Measurements from ENCODE around the gene NEDD4L. TPM values are rescaled to one million over a fixed set of nuclear protein-coding genes. Genes with fewer than 3 reads are reported as not detected.

Gene NEDD4L
- polyA plus RNA-seq, 2 donors, result 10.8 to 14.1 TPM

- H3K27me3 ChIP-seq (ENCODE audit: control insufficient read depth in 1 of 2, insufficient read depth in 2 of 2, low read length in 2 of 2), result no peaks in the 10 kb centered on the region
- H3K9me3 ChIP-seq (ENCODE audit: control insufficient read depth in 2 of 2, insufficient read depth in 1 of 2, low read depth in 1 of 2, low read length in 1 of 2), result no peaks in the 10 kb centered on the region
- H3K4me3 ChIP-seq (ENCODE audit: low read depth in 1 of 2, low read length in 2 of 2), result no peak overlapping the region
- no peak overlapping the region for H3K27ac ChIP-seq (ENCODE audit: low read depth in 2 of 2, low read length in 1 of 2)
- 77 to 82% methylated on average over 5 of the region's 5 CpGs for WGBS, 2 donors
- peaks cover 0 to 2% of the 10 kb centered on the region in 2 donors for H3K4me1 ChIP-seq (ENCODE audit: control insufficient read depth in 2 of 2, insufficient read depth in 2 of 2, low read length in 1 of 2)
- no peaks in the 10 kb centered on the region for H3K36me3 ChIP-seq (ENCODE audit: control insufficient read depth in 2 of 2, insufficient read depth in 2 of 2, low read length in 1 of 2)
Measured at GRCh38 chr18:58201268-58201667, 157.2 kb downstream of the NEDD4L start.

DNA sequence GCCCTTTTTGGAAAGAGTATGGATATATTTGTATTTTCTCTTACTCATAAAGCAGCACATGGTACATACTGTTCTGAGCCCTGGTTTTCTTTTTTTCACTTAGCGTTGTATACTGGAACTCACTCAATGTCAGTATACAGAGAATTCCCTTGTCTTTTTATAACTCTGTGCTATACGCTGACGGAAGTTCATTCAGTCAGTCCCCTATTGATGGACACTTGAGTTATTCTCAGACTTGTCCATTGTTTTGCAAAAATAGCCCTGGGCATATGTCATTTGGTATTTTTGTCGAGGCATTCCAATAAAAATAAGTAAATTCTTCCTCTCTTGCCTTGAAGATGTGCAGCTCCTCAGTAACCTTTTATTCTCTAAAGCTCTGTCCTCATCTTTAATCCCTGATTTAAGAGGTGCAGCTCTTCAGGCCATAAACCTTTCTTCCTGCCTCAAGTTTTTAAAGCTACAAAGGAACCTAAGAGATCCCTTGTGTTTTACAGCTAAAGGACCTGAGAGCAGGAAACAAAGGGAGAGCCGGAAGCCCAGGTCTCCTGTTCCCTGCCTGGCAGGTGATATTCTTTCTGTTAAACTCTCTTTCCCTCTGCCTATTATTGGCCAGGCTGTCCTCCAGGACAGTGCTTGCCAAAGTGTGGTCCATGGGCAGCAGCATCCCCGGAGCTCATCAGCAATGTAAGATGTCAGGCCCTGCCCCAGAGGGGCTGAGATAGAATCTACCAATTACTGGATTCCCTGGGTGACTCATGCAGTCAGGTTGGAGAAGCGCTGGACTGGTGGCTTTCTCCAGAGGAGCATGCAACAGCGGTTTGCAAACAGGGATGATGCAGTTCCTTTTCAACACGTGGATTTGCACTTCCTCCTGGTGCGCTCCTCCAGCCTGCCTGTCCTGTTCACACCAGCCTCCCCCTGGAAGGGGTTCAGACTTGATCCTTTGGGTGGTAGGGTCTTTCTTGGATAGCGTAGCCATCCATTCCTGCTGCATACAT lies 158.0 kb downstream of the NEDD4L start:
- WGBS, 2 donors, result 73 to 79% methylated on average over 11 of the region's 11 CpGs

GRCh38 chr18:58204776-58205442 lies 160.9 kb downstream of the NEDD4L start:
- Histone ChIP-seq H3K4me1 (ENCODE audit: control insufficient read depth in 2 of 2, insufficient read depth in 2 of 2, low read length in 1 of 2) (no peaks in the 10 kb centered on the region), H3K9me3 (ENCODE audit: control insufficient read depth in 2 of 2, insufficient read depth in 1 of 2, low read depth in 1 of 2, low read length in 1 of 2) (no peaks in the 10 kb centered on the region), H3K36me3 (ENCODE audit: control insufficient read depth in 2 of 2, insufficient read depth in 2 of 2, low read length in 1 of 2) (no peaks in the 10 kb centered on the region), H3K27ac (ENCODE audit: low read depth in 2 of 2, low read length in 1 of 2) (no peak overlapping the region), H3K27me3 (ENCODE audit: control insufficient read depth in 1 of 2, insufficient read depth in 2 of 2, low read length in 2 of 2) (no peaks in the 10 kb centered on the region), H3K4me3 (ENCODE audit: low read depth in 1 of 2, low read length in 2 of 2) (no peak overlapping the region)
- WGBS, 2 donors, result 64 to 73% methylated on average over 3 of the region's 3 CpGs

More for the DNA sequence above, 158.0 kb downstream of the NEDD4L start:
- Histone ChIP-seq H3K36me3 (ENCODE audit: control insufficient read depth in 2 of 2, insufficient read depth in 2 of 2, low read length in 1 of 2) (no peaks in the 10 kb centered on the region), H3K27me3 (ENCODE audit: control insufficient read depth in 1 of 2, insufficient read depth in 2 of 2, low read length in 2 of 2) (no peaks in the 10 kb centered on the region), H3K27ac (ENCODE audit: low read depth in 2 of 2, low read length in 1 of 2) (no peak overlapping the region), H3K4me3 (ENCODE audit: low read depth in 1 of 2, low read length in 2 of 2) (no peak overlapping the region), H3K4me1 (ENCODE audit: control insufficient read depth in 2 of 2, insufficient read depth in 2 of 2, low read length in 1 of 2) (peaks cover 0 to 2% of the 10 kb centered on the region in 2 donors), H3K9me3 (ENCODE audit: control insufficient read depth in 2 of 2, insufficient read depth in 1 of 2, low read depth in 1 of 2, low read length in 1 of 2) (no peaks in the 10 kb centered on the region)

DNA sequence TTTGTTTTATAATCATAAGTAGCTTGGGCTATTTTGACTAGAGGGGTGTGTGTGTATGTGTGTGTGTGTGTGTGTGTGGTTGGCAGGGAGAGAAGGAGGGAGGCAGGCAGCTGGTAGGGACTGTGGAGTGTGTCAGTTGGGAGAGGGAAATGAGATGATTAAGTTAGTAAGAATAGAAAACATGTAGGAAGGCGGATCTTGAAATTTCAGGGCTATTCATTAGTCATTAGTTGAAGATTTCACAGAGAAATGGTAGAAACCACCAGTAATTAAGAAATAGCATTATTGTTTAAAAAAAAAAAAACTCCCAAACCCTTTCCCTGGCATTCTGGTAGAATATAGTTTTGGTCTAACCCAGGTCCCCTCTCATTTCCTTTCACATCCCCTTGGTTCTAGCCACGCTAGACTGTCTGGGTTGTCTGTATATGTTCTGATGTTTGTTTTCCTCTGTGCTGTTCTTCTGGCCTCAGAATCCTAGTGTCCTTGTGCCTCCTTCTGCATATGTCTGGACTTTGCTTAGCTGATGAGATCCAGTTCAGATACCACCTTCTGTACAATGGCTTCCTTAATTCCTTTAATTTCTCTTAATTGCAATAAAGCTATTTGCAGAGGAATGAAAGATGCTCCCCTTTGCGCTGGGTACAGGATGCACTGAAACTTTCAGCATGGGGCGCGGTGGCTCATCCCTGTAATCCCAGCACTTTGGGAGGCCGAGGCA lies 161.6 kb downstream of the NEDD4L start:
- Histone ChIP-seq H3K9me3 (ENCODE audit: control insufficient read depth in 2 of 2, insufficient read depth in 1 of 2, low read depth in 1 of 2, low read length in 1 of 2) (no peaks in the 10 kb centered on the region), H3K4me3 (ENCODE audit: low read depth in 1 of 2, low read length in 2 of 2) (no peak overlapping the region), H3K27me3 (ENCODE audit: control insufficient read depth in 1 of 2, insufficient read depth in 2 of 2, low read length in 2 of 2) (no peaks in the 10 kb centered on the region), H3K4me1 (ENCODE audit: control insufficient read depth in 2 of 2, insufficient read depth in 2 of 2, low read length in 1 of 2) (no peaks in the 10 kb centered on the region), H3K36me3 (ENCODE audit: control insufficient read depth in 2 of 2, insufficient read depth in 2 of 2, low read length in 1 of 2) (no peaks in the 10 kb centered on the region), H3K27ac (ENCODE audit: low read depth in 2 of 2, low read length in 1 of 2) (no peak overlapping the region)
- 89 to 94% methylated on average over 6 of the region's 6 CpGs for WGBS, 2 donors

DNA sequence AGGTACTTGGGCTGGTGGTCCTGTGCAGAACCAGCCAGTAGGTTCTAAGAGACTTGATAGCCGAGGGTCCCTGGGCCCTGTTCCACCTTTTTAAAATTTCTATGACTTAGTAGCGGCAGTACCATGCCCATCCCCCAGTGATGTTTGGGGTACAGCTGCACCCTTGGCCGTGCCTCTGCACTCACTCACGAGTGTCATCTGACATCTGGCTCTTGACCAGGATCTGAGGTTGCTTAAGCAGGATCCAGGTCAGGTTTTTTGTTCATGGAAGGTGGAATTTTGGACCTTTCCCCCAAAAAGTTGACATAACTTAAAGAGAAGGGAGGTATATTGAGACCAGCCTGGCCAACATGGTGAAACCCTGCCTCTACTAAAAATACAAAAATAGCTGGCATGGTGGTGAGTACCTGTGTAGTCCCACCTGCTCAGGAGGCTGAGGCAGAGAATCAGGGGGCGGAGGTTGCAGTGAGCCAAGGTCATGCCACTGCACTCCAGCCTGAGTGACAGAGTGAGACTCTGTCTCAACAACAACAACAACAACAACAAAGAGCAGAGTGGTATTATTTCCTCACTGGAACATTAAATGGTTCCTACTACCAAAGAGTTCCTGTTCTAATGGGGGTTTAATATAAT lies 163.6 kb downstream of the NEDD4L start:
- WGBS, 2 donors, result 79 to 89% methylated on average over 5 of the region's 5 CpGs
- H3K9me3 ChIP-seq (ENCODE audit: control insufficient read depth in 2 of 2, insufficient read depth in 1 of 2, low read depth in 1 of 2, low read length in 1 of 2), result no peaks in the 10 kb centered on the region
- H3K27me3 ChIP-seq (ENCODE audit: control insufficient read depth in 1 of 2, insufficient read depth in 2 of 2, low read length in 2 of 2), result no peaks in the 10 kb centered on the region
- H3K4me3 ChIP-seq (ENCODE audit: low read depth in 1 of 2, low read length in 2 of 2), result no peak overlapping the region
- no peaks in the 10 kb centered on the region for H3K36me3 ChIP-seq (ENCODE audit: control insufficient read depth in 2 of 2, insufficient read depth in 2 of 2, low read length in 1 of 2)
- no peak overlapping the region for H3K27ac ChIP-seq (ENCODE audit: low read depth in 2 of 2, low read length in 1 of 2)
- no peaks in the 10 kb centered on the region for H3K4me1 ChIP-seq (ENCODE audit: control insufficient read depth in 2 of 2, insufficient read depth in 2 of 2, low read length in 1 of 2)

DNA sequence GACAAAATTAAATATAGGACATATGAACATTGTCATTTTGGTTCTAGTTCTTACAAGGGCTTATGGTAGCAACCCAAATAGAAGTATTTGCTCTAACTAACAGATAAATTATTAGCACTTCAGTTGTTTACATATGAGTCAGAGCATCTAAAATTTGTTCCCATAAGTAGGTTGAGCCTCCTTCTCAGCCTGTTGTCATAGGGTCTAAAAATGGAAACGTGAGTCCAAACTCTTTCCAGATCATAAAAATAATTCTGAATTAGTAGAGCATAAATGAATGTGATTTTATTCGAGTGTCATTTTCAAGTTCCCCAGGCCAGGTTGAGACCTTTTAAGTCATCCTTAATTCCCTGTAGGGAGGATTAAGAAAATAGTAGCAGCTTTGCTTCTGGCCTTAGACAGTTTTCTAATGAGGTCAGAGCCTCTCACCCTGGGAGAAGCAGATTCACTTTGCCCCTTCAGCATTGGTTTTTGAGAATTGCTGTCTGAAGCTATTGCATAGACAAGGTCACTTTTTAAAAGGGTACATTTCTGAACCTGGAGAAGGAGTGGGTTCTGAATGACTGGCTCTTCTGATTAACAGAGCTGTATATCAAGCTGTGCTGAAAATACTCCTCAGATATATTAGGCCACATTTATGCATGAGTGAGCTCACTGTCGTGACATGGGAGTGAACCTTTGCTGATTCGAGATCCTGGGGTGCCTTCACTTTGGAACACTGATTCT lies 164.3 kb downstream of the NEDD4L start:
- Histone ChIP-seq H3K27ac (ENCODE audit: low read depth in 2 of 2, low read length in 1 of 2) (no peak overlapping the region), H3K4me3 (ENCODE audit: low read depth in 1 of 2, low read length in 2 of 2) (no peak overlapping the region), H3K9me3 (ENCODE audit: control insufficient read depth in 2 of 2, insufficient read depth in 1 of 2, low read depth in 1 of 2, low read length in 1 of 2) (no peaks in the 10 kb centered on the region), H3K27me3 (ENCODE audit: control insufficient read depth in 1 of 2, insufficient read depth in 2 of 2, low read length in 2 of 2) (no peaks in the 10 kb centered on the region), H3K4me1 (ENCODE audit: control insufficient read depth in 2 of 2, insufficient read depth in 2 of 2, low read length in 1 of 2) (no peaks in the 10 kb centered on the region), H3K36me3 (ENCODE audit: control insufficient read depth in 2 of 2, insufficient read depth in 2 of 2, low read length in 1 of 2) (no peaks in the 10 kb centered on the region)
- WGBS, 2 donors, result 49 to 52% methylated on average over 4 of the region's 4 CpGs

- no peaks in the 10 kb centered on the region for H3K4me1 ChIP-seq (ENCODE audit: control insufficient read depth in 2 of 2, insufficient read depth in 2 of 2, low read length in 1 of 2)
- no peak overlapping the region for H3K4me3 ChIP-seq (ENCODE audit: low read depth in 1 of 2, low read length in 2 of 2)
- H3K9me3 ChIP-seq (ENCODE audit: control insufficient read depth in 2 of 2, insufficient read depth in 1 of 2, low read depth in 1 of 2, low read length in 1 of 2), result no peaks in the 10 kb centered on the region
- no peak overlapping the region for H3K27ac ChIP-seq (ENCODE audit: low read depth in 2 of 2, low read length in 1 of 2)
- 65 to 70% methylated on average over 3 of the region's 3 CpGs for WGBS, 2 donors
- no peaks in the 10 kb centered on the region for H3K27me3 ChIP-seq (ENCODE audit: control insufficient read depth in 1 of 2, insufficient read depth in 2 of 2, low read length in 2 of 2)
- no peaks in the 10 kb centered on the region for H3K36me3 ChIP-seq (ENCODE audit: control insufficient read depth in 2 of 2, insufficient read depth in 2 of 2, low read length in 1 of 2)
Measured at GRCh38 chr18:58209326-58209725, 165.3 kb downstream of the NEDD4L start.

DNA sequence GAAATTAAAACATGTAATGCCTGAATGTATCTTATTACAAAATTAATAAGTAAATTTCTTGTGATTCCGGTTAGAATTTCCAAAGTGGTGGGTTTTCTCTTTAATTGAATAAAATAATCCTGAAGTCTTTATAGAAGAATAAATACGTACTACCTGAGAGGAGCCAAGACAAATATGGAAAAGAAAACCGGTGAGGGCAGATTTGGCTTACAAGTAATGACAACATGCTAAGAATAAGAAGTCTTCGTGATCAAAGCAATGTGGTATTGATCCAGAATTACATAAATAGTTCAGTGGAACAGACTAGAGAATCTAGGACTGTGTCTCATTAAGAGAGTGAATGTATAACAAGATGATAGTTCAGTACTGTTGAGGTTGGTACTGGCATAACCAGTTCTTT lies 167.5 kb downstream of the NEDD4L start:
- Histone ChIP-seq H3K9me3 (ENCODE audit: control insufficient read depth in 2 of 2, insufficient read depth in 1 of 2, low read depth in 1 of 2, low read length in 1 of 2) (no peaks in the 10 kb centered on the region), H3K36me3 (ENCODE audit: control insufficient read depth in 2 of 2, insufficient read depth in 2 of 2, low read length in 1 of 2) (no peaks in the 10 kb centered on the region), H3K27me3 (ENCODE audit: control insufficient read depth in 1 of 2, insufficient read depth in 2 of 2, low read length in 2 of 2) (no peaks in the 10 kb centered on the region), H3K4me1 (ENCODE audit: control insufficient read depth in 2 of 2, insufficient read depth in 2 of 2, low read length in 1 of 2) (no peaks in the 10 kb centered on the region), H3K4me3 (ENCODE audit: low read depth in 1 of 2, low read length in 2 of 2) (no peak overlapping the region), H3K27ac (ENCODE audit: low read depth in 2 of 2, low read length in 1 of 2) (no peak overlapping the region)
- 49 to 56% methylated on average over 4 of the region's 4 CpGs for WGBS, 2 donors

Data from esophagus (tissue), 2 donors.